Thoracic aorta (tissue), 2 donors: Measurements from ENCODE around the gene CLCF1. TPM values are rescaled to one million over a fixed set of nuclear protein-coding genes. Genes with fewer than 3 reads are reported as not detected.
A peak's percentile ranks its signal among the peaks of the same experiment; 100 is the strongest.

ENCODE experiments used
- ATAC-seq: fragments of 150-250 bp; one replicate; pipeline ENCODE4 v1.8.0; 2017; ENCODE audit warnings: low read depth; ENCODE audit not compliant: insufficient number of reproducible peaks, low FRiP score
- DNase-seq: peaks from one replicate; pipeline ENCODE4 v3.0.0-alpha.2; 2020; ENCODE audit warnings: low spot score
- H3K27ac ChIP-seq, 2 donors: fragments of 200-600 bp; sonication (generic); 1 replicate in 1 of 2; 2 replicates in 1 of 2; pipeline ENCODE4 v1.5.1; 2016; ENCODE audit warnings: mild to moderate bottlenecking in 2 of 2, moderate library complexity in 2 of 2
- H3K27me3 ChIP-seq: fragments of 200-600 bp; sonication (generic); replicated peaks from 2 replicates; pipeline ENCODE4 v1.6.0; 2016; ENCODE audit warnings: mild to moderate bottlenecking; ENCODE audit not compliant: insufficient read depth
- H3K36me3 ChIP-seq: fragments of 200-600 bp; sonication (generic); one replicate; pipeline ENCODE4 v1.5.1; 2016
- H3K4me1 ChIP-seq, 2 donors: fragments of 200-600 bp; sonication (generic); 1 replicate in 1 of 2; 2 replicates in 1 of 2; pipeline versions ENCODE4 v1.5.1 to v1.6.0; 2016; ENCODE audit warnings: low read depth in 2 of 2, mild to moderate bottlenecking in 1 of 2; ENCODE audit not compliant: control insufficient read depth in 1 of 2
- H3K4me3 ChIP-seq: fragments of 200-600 bp; sonication (generic); 2 replicates; pipeline ENCODE4 v1.5.1; 2016; ENCODE audit warnings: mild to moderate bottlenecking
- H3K9me3 ChIP-seq: fragments of 200-600 bp; sonication (generic); 2 replicates; pipeline ENCODE4 v1.5.1; 2016
- CTCF ChIP-seq: fragments of 200-600 bp; sonication (generic); IDR thresholded peaks from one replicate; pipeline ENCODE4 v1.5.1; 2019; ENCODE audit warnings: antibody characterized with exemption
- total RNA-seq, 2 donors: library from RNA; depleted of rRNA; stranded (reverse); fragments of >200 nt; gene quantifications; one replicate each; pipeline versions ENCODE4 v1.1.0 to v1.2.3, GENCODE V29; 2016

CLCF1 gene
- total RNA-seq, 2 donors from 2014 or later, result 27.1 to 38.1 TPM

- H3K9me3 ChIP-seq, result no peaks in the 10 kb centered on the region
- DNase-seq, result no peak
- no peaks in the 10 kb centered on the region for H3K27me3 ChIP-seq
- TF ChIP-seq CTCF, result no peak
- peak overlapping the region; percentile 81 for H3K4me3 ChIP-seq
- peak overlapping the region; percentile 78 to 90 for H3K27ac ChIP-seq
- H3K4me1 ChIP-seq, result peaks cover 19 to 51% of the 10 kb centered on the region in 2 donors
- no peak for ATAC-seq
- no peaks in the 10 kb centered on the region for H3K36me3 ChIP-seq
Measured at GRCh38 chr11:67420147-67420645, 46.8 kb upstream of the CLCF1 start.

- no peak for TF ChIP-seq CTCF
- peaks cover 23 to 55% of the 10 kb centered on the region in 2 donors for H3K4me1 ChIP-seq
- ATAC-seq, result no peak
Measured at GRCh38 chr11:67419325-67420049, 46.1 kb upstream of the CLCF1 start.

GRCh38 chr11:67418476-67419281 lies 45.3 kb upstream of the CLCF1 start:
- no peaks in the 10 kb centered on the region for H3K36me3 ChIP-seq

More at GRCh38 chr11:67419325-67420049, 46.1 kb upstream of the CLCF1 start:
- no peak for DNase-seq
- no peaks in the 10 kb centered on the region for H3K9me3 ChIP-seq
- no peaks in the 10 kb centered on the region for H3K36me3 ChIP-seq
- peak overlapping the region; percentile 6 for H3K4me3 ChIP-seq
- peak overlapping the region; percentile 78 to 90 for H3K27ac ChIP-seq
- H3K27me3 ChIP-seq, result no peaks in the 10 kb centered on the region

GRCh38 chr11:67417425-67417824 lies 44.0 kb upstream of the CLCF1 start:
- H3K27ac ChIP-seq, result peak overlapping the region; percentile 66 to 90

More at GRCh38 chr11:67418476-67419281, 45.3 kb upstream of the CLCF1 start:
- peak overlapping the region; percentile 66 to 90 for H3K27ac ChIP-seq
- H3K27me3 ChIP-seq, result no peaks in the 10 kb centered on the region
- ATAC-seq, result no peak
- peaks cover 23 to 55% of the 10 kb centered on the region in 2 donors for H3K4me1 ChIP-seq
- H3K9me3 ChIP-seq, result no peaks in the 10 kb centered on the region
- H3K4me3 ChIP-seq, result peak overlapping the region; percentile 6
- DNase-seq, result no peak
- TF ChIP-seq CTCF, result no peak

More at GRCh38 chr11:67417425-67417824, 44.0 kb upstream of the CLCF1 start:
- no peaks in the 10 kb centered on the region for H3K9me3 ChIP-seq
- no peaks in the 10 kb centered on the region for H3K27me3 ChIP-seq
- TF ChIP-seq CTCF, result no peak
- H3K36me3 ChIP-seq, result no peaks in the 10 kb centered on the region
- H3K4me3 ChIP-seq, result no peak overlapping the region
- ATAC-seq (no peak), DNase-seq (no peak)
- H3K4me1 ChIP-seq, result peaks cover 23 to 55% of the 10 kb centered on the region in 2 donors
